ENCODE measurements around the gene LBHD2.

Gene LBHD2

DNA sequence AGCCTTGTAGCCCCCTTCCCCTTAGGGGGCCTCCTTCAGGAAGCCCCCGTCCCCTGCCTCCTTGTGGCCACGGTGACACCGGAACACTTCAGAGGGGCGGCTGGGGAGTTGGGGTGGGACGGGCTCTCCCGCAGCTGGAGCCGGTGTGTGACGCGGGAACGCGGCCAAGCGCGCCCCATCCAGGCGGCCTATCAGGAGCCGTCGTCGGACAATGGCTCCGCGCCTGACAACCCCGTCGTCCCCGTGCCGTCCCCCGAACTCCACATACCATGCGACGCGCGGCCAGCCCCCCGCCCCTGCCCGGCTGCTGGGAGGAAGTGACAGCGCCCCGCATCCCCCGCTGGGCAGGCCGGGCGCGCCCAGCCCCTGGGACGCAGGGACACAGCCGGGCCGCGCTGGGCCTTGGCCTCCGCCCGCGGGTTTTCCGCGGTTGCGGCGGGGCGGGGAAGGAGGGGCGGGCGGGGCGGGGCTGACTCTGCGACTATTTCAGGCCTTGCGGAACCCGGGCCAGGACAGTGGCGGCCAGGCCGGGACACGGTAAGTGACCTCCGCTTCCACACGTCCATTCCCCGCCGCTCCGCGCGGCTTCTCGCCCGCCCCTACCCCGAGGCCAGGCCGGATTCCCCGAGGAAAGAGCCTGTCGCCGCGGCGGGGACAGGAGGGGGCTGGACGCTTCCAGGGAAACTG lies 39.1 kb downstream of the LBHD2 start, which contains the start of gene TNFAIP2:
TSS of gene TNFAIP2 (plus strand) at position 515 of the 687 bp plus-strand sequence. CDS start 2,997 bp downstream, outside the sequence.
- no peak for TF ChIP-seq CTCF (IDR thresholded peaks at IDR 0.05; ENCODE audit: low read length, missing control alignments)
- no peak for DNase-seq (ENCODE audit: low read depth)
- peak within 1 kb of the TSS; percentile 55 for H3K4me3 ChIP-seq (replicated peaks; ENCODE audit: low read depth, low read length)

DNA sequence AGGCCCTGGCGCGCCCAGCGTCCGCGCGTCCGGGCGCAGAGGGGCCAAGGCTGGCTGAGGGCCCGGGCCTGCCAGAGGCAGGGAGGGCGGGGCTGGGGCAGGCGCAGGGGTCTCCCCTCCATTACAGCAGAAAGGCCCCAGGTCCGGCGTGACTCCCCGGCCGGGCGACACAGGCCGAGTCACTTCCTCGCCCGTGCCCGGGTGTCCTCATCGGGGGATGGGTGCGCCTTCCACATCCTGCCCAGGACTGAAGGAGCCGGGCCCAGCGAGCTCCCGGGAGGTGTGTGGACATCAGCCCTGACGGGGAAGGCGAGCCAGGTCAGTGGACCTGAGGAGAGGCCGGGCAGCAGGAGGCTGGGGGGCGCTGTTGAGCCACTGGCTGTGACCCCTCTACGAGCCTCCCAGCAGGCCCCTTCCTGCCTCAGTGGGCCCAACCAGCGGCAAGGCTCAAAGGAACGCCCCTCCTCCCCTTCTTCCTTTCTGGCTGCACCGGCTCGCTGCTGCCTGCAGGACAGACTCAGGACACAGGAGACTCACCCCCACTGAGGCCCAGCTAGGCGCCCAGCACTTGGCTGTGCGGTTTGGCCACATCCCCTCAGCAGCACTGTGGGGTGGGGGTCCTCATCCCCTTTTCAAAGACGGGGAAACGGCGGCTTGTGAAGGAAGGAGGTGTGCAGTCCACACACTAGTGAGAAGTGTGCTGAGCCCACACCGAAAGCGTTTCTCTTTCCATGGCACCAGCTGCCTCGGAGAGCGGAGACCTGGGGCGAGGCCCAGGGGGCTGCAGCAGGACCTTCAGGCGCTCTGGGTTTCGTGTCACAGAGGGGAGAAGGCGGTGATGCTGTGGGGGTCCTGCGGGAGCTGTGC lies 39.9 kb downstream of the LBHD2 start:
- DNase-seq (ENCODE audit: low read depth): peak; percentile 41
- H3K4me3 ChIP-seq (replicated peaks; ENCODE audit: low read depth, low read length): peak overlapping the region; percentile 55

GRCh38 chr14:103124501-103125001 lies 40.5 kb downstream of the LBHD2 start:
- DNase-seq (ENCODE audit: low read depth): no peak
- peak overlapping the region; percentile 55 for H3K4me3 ChIP-seq (replicated peaks; ENCODE audit: low read depth, low read length)
- TF ChIP-seq CTCF (IDR thresholded peaks at IDR 0.05; ENCODE audit: low read length, missing control alignments): no peak

More for the DNA sequence above, 39.9 kb downstream of the LBHD2 start:
- TF ChIP-seq CTCF (IDR thresholded peaks at IDR 0.05; ENCODE audit: low read length, missing control alignments): peak; percentile 40

DNA sequence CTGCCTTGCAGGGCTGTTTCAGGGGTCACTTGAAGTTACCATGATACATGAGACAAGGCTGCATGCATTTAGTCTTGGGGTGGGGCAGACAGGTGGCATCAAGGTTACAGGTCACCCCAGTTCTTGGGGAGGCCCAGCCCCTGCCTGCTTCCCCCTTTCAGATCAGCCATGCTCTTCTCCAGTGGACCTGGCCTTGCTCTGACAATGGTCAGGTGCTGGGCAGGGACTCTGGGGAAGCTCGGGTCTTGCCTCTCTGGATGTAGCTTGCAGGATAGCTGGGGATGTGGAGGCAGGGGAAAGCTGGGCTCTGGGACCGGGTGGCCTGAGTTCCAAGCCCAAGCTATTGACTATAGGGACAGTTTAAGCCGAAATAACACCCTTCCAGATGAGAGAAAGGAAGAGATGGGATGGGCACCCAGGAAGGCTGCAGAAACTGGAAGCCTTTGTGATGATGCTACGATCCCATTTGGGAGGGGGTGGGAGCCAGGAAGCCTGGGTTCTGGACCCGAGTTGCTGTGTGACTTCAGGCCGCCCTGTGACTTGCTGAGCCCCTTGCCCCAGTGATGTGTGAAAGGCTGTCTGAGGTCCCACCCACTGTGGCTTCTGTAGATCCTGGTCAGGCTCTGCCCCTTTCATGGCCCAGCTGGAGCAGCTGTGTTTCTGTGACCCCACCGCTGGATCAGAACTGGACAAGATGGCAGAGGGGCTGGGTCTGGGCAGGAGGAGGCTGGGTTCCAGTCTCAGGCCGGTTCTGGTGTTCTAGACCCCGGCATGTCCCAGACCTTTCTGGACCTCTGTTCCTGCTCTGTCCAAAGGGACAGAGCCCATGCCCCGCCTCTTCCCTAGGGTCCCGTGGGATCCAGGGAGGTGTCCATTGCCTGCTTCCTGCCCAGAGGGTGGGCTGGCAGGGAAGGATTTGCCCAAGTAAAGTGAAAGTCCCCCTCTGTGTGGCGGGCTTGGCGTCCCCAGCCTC lies 41.4 kb downstream of the LBHD2 start:
- TF ChIP-seq CTCF (IDR thresholded peaks at IDR 0.05; ENCODE audit: low read length, missing control alignments): no peak
- DNase-seq (ENCODE audit: low read depth): no peak
- H3K4me3 ChIP-seq (replicated peaks; ENCODE audit: low read depth, low read length): no peak overlapping the region

DNA sequence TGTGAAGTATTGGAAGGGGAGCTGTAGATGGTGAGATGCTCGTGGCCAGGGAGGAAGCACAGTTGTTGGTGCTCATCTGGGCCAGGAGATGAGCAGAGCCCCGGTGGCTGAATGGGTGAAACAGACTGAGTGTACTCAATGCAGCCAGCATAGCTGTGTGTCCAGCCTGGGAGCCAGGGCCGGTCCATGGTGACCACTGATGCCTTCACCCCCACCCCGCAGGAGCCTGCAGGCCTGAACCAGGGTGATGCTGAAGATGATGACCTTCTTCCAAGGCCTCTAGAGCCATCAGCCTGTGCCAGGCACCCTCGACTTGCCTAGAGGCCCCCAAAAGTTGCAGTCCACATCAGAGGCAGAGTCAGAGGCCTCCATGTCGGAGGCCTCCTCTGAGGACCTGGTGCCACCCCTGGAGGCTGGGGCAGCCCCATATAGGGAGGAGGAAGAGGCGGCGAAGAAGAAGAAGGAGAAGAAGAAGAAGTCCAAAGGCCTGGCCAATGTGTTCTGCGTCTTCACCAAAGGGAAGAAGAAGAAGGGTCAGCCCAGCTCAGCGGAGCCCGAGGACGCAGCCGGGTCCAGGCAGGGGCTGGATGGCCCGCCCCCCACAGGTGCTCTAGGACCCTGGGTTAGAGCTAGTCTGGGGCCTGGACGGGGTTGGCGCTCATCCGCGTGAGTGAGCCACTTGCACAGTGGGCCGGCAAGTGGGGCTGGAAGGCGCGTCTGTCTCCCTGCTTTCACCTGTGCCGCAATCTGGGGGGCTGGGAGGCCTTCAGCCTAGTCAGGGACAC lies 42.3 kb downstream of the LBHD2 start:
- TF ChIP-seq CTCF (IDR thresholded peaks at IDR 0.05; ENCODE audit: low read length, missing control alignments): no peak
- no peak overlapping the region for H3K4me3 ChIP-seq (replicated peaks; ENCODE audit: low read depth, low read length)
- no peak for DNase-seq (ENCODE audit: low read depth)

Data from fibroblast of pulmonary artery (primary cell).